NCI-H526 (cell line): ENCODE measurements around the gene NDUFAF4.

Source experiments
- DNase-seq, 2 experiments: peaks; one replicate each; lab custom pipeline; 2025; lab: John Stamatoyannopoulos, UW

The NDUFAF4 gene

GRCh38 chr6:96897396-96898240, at the start of gene NDUFAF4:
TSS of gene NDUFAF4 (minus strand) at chr6:96897891. CDS start at chr6:96897801, 90 bp downstream.
- DNase-seq: peak; percentile 92 to 98

- no peak for DNase-seq
These were observed 49.4 kb upstream of the NDUFAF4 start for GRCh38 chr6:96947055-96947454.

GRCh38 chr6:96943555-96944215, 46.0 kb upstream of the NDUFAF4 start:
- DNase-seq: no peak

- no peak for DNase-seq
These were observed 45.0 kb upstream of the NDUFAF4 start for GRCh38 chr6:96942676-96943075.

GRCh38 chr6:96940322-96940721, 42.6 kb upstream of the NDUFAF4 start:
- DNase-seq: no peak

- DNase-seq: no peak
These were observed 41.5 kb upstream of the NDUFAF4 start for GRCh38 chr6:96939007-96939805.

GRCh38 chr6:96934087-96934486, 36.4 kb upstream of the NDUFAF4 start:
- DNase-seq: no peak

- DNase-seq: no peak
These were observed 33.5 kb upstream of the NDUFAF4 start for GRCh38 chr6:96931198-96931597.

- DNase-seq: no peak
These were observed 32.0 kb upstream of the NDUFAF4 start for GRCh38 chr6:96929741-96930140.

- no peak for DNase-seq
These were observed 30.0 kb upstream of the NDUFAF4 start for GRCh38 chr6:96927660-96928059.

- no peak for DNase-seq
These were observed 28.7 kb upstream of the NDUFAF4 start for GRCh38 chr6:96926425-96926824.

GRCh38 chr6:96925290-96925687, 27.6 kb upstream of the NDUFAF4 start:
- DNase-seq: no peak

GRCh38 chr6:96923871-96924493, 26.3 kb upstream of the NDUFAF4 start:
- peak in 1 of 2 experiments; percentile 80 for DNase-seq

- no peak for DNase-seq
These were observed 25.7 kb upstream of the NDUFAF4 start for GRCh38 chr6:96923400-96923799.

- DNase-seq: no peak
These were observed 19.4 kb upstream of the NDUFAF4 start for GRCh38 chr6:96917098-96917497.

GRCh38 chr6:96913621-96914020, 15.9 kb upstream of the NDUFAF4 start:
- DNase-seq: no peak

- no peak for DNase-seq
These were observed 14.1 kb upstream of the NDUFAF4 start for GRCh38 chr6:96911751-96912150.

- no peak for DNase-seq
These were observed 13.5 kb upstream of the NDUFAF4 start for GRCh38 chr6:96911171-96911570.

GRCh38 chr6:96909811-96910210, 12.1 kb upstream of the NDUFAF4 start:
- DNase-seq: no peak

GRCh38 chr6:96907498-96907897, 9.8 kb upstream of the NDUFAF4 start:
- no peak for DNase-seq

- DNase-seq: no peak
These were observed 3.2 kb upstream of the NDUFAF4 start for GRCh38 chr6:96900873-96901272.

- DNase-seq: no peak
These were observed 1.8 kb upstream of the NDUFAF4 start for GRCh38 chr6:96899451-96899998.
